ENCODE results near the gene ROR2. TPM values are rescaled to one million over a fixed set of nuclear protein-coding genes. Genes with fewer than 3 reads are reported as not detected.

ROR2 gene
- total and polyA plus RNA-seq, 10 donors: 0.65 to 15.6 (median 6.0) TPM

DNA sequence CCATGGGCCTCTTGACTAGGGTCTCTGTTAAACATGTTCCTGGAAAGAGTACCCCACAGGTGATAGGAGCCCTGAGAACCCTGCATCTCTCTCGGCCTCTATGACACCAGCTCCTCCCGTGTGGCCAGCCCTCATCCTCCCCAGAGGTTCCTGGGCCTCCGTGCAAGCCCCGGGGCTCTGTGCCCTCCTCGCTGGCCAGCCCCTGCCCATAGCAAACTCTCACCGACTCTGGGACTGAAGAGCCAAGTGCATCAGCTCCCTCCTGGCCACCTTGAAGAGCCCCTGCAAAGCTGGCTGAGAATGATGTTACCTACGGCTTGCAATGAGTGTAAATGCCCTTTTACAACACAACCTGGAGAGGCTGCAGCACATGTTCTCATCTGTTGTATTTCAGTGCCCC, 224.4 kb downstream of the ROR2 start:
- Histone ChIP-seq H3K4me3 (no peak overlapping the region), H3K9me3 (no peaks in the 10 kb centered on the region), H3K4me1 (peaks cover 0 to 7% (median 6%) of the 10 kb centered on the region in 6 donors), H3K36me3 (peaks cover 0 to 13% (median 0%) of the 10 kb centered on the region in 6 donors), H3K27me3 (replicated peaks in 1 of 7) (no peaks in the 10 kb centered on the region), H3K27ac (no peak overlapping the region)
- WGBS, 5 donors: 79 to 89% (median 86%) methylated on average over 7 of the region's 7 CpGs
- TF ChIP-seq POLR2AphosphoS5 (IDR thresholded peaks at IDR 0.05) (no peak), POLR2A (IDR thresholded peaks at IDR 0.05) (no peak)
- TF ChIP-seq, protein P1, sequence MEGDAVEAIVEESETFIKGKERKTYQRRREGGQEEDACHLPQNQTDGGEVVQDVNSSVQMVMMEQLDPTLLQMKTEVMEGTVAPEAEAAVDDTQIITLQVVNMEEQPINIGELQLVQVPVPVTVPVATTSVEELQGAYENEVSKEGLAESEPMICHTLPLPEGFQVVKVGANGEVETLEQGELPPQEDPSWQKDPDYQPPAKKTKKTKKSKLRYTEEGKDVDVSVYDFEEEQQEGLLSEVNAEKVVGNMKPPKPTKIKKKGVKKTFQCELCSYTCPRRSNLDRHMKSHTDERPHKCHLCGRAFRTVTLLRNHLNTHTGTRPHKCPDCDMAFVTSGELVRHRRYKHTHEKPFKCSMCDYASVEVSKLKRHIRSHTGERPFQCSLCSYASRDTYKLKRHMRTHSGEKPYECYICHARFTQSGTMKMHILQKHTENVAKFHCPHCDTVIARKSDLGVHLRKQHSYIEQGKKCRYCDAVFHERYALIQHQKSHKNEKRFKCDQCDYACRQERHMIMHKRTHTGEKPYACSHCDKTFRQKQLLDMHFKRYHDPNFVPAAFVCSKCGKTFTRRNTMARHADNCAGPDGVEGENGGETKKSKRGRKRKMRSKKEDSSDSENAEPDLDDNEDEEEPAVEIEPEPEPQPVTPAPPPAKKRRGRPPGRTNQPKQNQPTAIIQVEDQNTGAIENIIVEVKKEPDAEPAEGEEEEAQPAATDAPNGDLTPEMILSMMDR (IDR thresholded peaks at IDR 0.05 in 8 of 11, conservative IDR thresholded peaks at IDR 0.05 in 3 of 11): no peak
- no peak for DNase-seq
- intact Hi-C loops (cut with DNase I; ENCODE audit: low total_unique reads): loop anchor here (5.0 kb wide), 1 partner anchor 808 kb away; no protein-coding TSS in a partner anchor

DNA sequence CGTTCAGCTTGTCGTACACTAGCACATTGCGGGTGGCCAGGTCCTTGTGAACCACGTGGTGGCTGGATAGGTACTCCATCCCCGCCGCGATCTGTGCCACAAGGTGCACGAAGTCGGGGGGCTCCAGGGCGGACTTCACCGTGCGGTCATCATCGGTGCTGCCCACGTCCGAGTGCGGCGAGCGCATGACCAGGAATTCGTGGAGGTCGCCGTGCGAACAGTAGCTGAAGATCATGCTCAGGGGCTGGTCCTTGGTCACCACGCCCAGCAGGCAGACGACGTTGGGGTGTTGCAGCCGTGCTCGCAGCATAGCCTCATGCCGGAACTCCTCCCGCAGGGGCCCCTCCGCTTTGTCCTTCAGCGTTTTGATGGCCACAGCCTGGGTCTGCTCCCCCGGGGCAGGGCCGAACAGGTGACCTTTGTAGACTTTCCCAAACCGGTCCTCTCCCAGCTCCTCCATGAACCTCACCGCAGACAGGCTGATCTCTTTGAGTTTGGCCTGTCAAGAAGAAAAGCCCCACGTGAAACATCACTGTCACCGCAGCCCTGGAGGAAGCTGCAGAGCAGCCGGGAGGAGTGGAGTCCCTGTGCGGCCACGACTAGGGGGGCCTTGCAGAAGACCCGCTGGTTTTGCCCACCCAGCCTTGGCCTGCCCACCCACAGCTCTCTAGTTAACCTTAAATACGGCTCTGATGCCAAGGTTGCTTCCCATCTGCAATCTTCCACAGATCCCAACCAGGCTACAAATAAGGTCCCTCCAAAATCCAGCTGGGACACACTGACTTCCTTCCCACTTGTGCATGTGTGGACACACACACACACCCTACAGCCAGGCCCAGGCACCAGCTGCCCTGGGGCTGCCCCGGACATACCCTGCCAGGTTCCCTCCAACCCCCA, 225.2 kb downstream of the ROR2 start:
- intact Hi-C loops (cut with DNase I; ENCODE audit: low total_unique reads): loop anchor here (5.0 kb wide), 1 partner anchor 808 kb away; no protein-coding TSS in a partner anchor
- no peak for DNase-seq
- TF ChIP-seq POLR2A (IDR thresholded peaks at IDR 0.05) (no peak), POLR2AphosphoS5 (IDR thresholded peaks at IDR 0.05) (no peak)
- TF ChIP-seq, protein P1 (IDR thresholded peaks at IDR 0.05 in 8 of 11, conservative IDR thresholded peaks at IDR 0.05 in 3 of 11): no peak
- H3K36me3 ChIP-seq: peaks cover 0 to 13% (median 0%) of the 10 kb centered on the region in 6 donors
- H3K27me3 ChIP-seq (replicated peaks in 1 of 7): no peaks in the 10 kb centered on the region
- WGBS, 5 donors: 92 to 95% (median 94%) methylated on average over 30 to 43 of the region's 43 CpGs
- H3K27ac ChIP-seq: no peak overlapping the region
- H3K4me3 ChIP-seq: no peak overlapping the region
- H3K9me3 ChIP-seq: no peaks in the 10 kb centered on the region
- H3K4me1 ChIP-seq: peaks cover 0 to 15% (median 7%) of the 10 kb centered on the region in 6 donors

DNA sequence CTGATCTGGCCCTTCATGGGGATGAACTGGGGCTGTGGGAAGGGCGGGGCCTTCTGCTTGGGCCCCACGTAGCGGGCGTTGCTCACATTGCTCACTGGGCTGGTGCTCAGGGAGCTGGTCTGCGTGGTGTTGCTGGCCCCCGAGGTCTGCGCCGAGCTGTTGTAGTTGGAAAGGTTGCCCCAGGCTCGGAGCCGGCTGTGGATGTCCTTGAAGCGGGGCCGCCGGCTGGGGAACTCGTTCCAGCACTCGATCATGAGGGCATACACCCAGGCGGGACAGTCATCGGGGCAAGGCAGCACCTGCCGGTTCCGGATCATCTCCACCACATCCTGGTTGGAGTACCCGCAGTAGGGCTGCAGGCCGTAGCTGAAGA, 226.0 kb downstream of the ROR2 start:
- WGBS, 5 donors: 82 to 96% (median 89%) methylated on average over 13 to 21 of the region's 21 CpGs
- Histone ChIP-seq H3K4me3 (no peak overlapping the region), H3K9me3 (no peaks in the 10 kb centered on the region), H3K4me1 (peaks cover 0 to 15% (median 7%) of the 10 kb centered on the region in 6 donors), H3K27me3 (replicated peaks in 1 of 7) (peaks cover 0 to 2% (median 0%) of the 10 kb centered on the region in 7 donors), H3K27ac (no peak overlapping the region), H3K36me3 (peaks cover 0 to 13% (median 0%) of the 10 kb centered on the region in 6 donors)
- no peak for DNase-seq
- TF ChIP-seq, protein P1 (IDR thresholded peaks at IDR 0.05 in 8 of 11, conservative IDR thresholded peaks at IDR 0.05 in 3 of 11): no peak
- TF ChIP-seq POLR2A (IDR thresholded peaks at IDR 0.05) (no peak), POLR2AphosphoS5 (IDR thresholded peaks at IDR 0.05) (no peak)
- intact Hi-C loops (cut with DNase I; ENCODE audit: low total_unique reads): no loop called here

DNA sequence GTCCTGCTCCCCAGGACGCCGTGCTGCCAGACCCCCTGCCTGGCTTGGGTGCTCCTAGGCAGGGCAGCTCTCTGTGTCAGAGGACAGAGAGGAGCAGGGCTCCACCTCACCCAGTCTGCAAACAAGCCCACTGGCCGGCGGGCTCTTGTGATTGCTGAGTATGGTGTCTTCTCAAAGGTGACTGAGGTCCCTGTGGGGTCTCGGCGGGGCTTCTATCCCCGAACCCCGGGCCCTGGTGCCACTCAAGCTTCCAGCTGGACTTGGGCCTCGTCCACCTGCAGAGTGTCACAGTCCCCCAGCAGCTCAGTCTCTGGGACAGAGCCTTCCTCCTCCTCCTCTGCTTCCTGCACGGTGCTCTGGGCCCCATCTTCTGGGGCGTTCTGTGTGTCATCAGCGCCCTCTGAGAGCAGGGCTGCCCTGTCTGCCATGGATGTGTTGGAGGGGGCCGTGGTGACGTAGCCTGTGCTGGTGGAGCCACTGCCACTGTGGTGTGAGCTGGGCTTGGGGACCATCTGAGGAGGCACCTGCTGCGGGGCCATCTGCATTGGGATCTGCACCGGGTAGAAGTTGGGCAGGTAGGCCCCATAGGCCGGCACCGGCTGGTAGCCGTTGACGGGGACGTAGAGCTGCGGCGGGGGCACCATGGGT, 226.5 kb downstream of the ROR2 start:
- TF ChIP-seq POLR2AphosphoS5 (IDR thresholded peaks at IDR 0.05): no peak
- TF ChIP-seq, protein P1 (IDR thresholded peaks at IDR 0.05 in 8 of 11, conservative IDR thresholded peaks at IDR 0.05 in 3 of 11): no peak
- no peak for TF ChIP-seq POLR2A (IDR thresholded peaks at IDR 0.05)
- Histone ChIP-seq H3K36me3 (peaks cover 0 to 13% (median 0%) of the 10 kb centered on the region in 6 donors), H3K4me1 (peaks cover 0 to 15% (median 7%) of the 10 kb centered on the region in 6 donors), H3K27ac (no peak overlapping the region), H3K4me3 (no peak overlapping the region), H3K27me3 (replicated peaks in 1 of 7) (peaks cover 0 to 5% (median 0%) of the 10 kb centered on the region in 7 donors), H3K9me3 (no peaks in the 10 kb centered on the region)
- WGBS, 5 donors: 83 to 89% (median 85%) methylated on average over 18 to 23 of the region's 23 CpGs
- intact Hi-C loops (cut with DNase I; ENCODE audit: low total_unique reads): no loop called here
- no peak for DNase-seq
